HCT116 (cell line): Measurements from ENCODE around the gene CBX7.

Experiments used
- CTCF ChIP-seq, 3 experiments: fragments of 200-600 bp in 1 of 3; sonication (generic) in 1 of 3; IDR thresholded peaks in 2 of 3; conservative IDR thresholded peaks in 1 of 3; 2 replicates each; pipeline ENCODE4 v1.5.1; 2012 to 2017; ENCODE audit warnings: low read depth in 2 of 3, low read length in 2 of 3, antibody characterized with exemption in 1 of 3, borderline replicate concordance in 1 of 3, control low read depth in 1 of 3, mild to moderate bottlenecking in 1 of 3, mixed read lengths in 1 of 3, mixed run types in 1 of 3, moderate library complexity in 1 of 3; ENCODE audit not compliant: insufficient read depth in 1 of 3
- ELF1 ChIP-seq: IDR thresholded peaks from 2 replicates; pipeline ENCODE4 v1.6.1; 2012; ENCODE audit warnings: low read depth, borderline replicate concordance
- EZH2 ChIP-seq: fragments of 200-600 bp; sonication (generic); IDR thresholded peaks from 2 replicates; pipeline ENCODE4 v1.6.1; 2017; ENCODE audit warnings: antibody characterized with exemption, mixed run types
- JUND ChIP-seq: IDR thresholded peaks from 2 replicates; pipeline ENCODE4 v1.6.1; 2012
- POLR2A ChIP-seq: IDR thresholded peaks from 2 replicates; pipeline ENCODE4 v1.7.0; 2011; ENCODE audit warnings: borderline replicate concordance; ENCODE audit not compliant: insufficient read depth, insufficient read length; ENCODE audit errors: extremely low read depth
- POLR2AphosphoS5 ChIP-seq: IDR thresholded peaks from 2 replicates; pipeline ENCODE4 v1.6.1; 2011; ENCODE audit warnings: mild to moderate bottlenecking, low read depth, low read length, moderate library complexity
- RAD21 ChIP-seq: IDR thresholded peaks from 2 replicates; pipeline ENCODE4 v1.6.1; 2012; ENCODE audit warnings: low read depth, mild to moderate bottlenecking
- REST ChIP-seq: IDR thresholded peaks from 2 replicates; pipeline ENCODE4 v1.6.1; 2012; ENCODE audit warnings: low read depth
- SIN3A ChIP-seq: IDR thresholded peaks from 2 replicates; pipeline ENCODE4 v1.6.1; 2012; ENCODE audit warnings: low read depth
- TCF7L2 ChIP-seq: IDR thresholded peaks from 2 replicates; pipeline ENCODE4 v1.7.0; 2011; ENCODE audit warnings: borderline replicate concordance, inconsistent platforms; ENCODE audit not compliant: insufficient read depth, insufficient read length; ENCODE audit errors: extremely low read depth
- YY1 ChIP-seq: IDR thresholded peaks from 2 replicates; pipeline ENCODE4 v1.6.1; 2011; ENCODE audit warnings: low read length, low read depth, moderate library complexity, mild to moderate bottlenecking; ENCODE audit not compliant: insufficient replicate concordance; ENCODE audit errors: extremely low read depth
- ZBTB33 ChIP-seq: IDR thresholded peaks from 2 replicates; pipeline ENCODE4 v1.6.1; 2011; ENCODE audit warnings: mild to moderate bottlenecking, low read length, moderate library complexity; ENCODE audit not compliant: insufficient replicate concordance; ENCODE audit errors: extremely low read depth
- TF ChIP-seq, protein P1 (sequence below): IDR thresholded peaks from 2 replicates; pipeline ENCODE4 v1.6.1; 2012

DNA sequence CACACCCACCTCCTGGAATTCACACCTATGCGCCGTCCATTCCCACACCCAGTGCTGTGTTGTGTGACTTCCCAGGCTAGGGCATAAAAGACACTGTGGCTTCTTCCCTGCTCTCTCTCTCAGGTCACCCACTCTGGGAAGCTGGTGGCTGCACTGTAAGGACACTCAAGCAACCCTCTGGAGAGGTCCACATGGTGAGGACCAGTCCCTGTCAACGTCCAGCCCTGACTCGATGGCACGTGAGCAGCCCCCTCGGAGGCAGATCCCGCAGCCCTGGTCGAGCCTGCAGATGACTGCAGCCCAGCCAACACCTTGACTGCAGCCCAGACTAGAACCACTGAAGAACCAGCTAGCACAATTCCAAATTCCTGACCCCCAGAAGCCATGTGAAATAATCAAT is 16.2 kb downstream of the CBX7 start:
- TF ChIP-seq CTCF (IDR thresholded peaks at IDR 0.05 in 2 of 3, conservative IDR thresholded peaks at IDR 0.05 in 1 of 3; ENCODE audit: borderline replicate concordance in 1 of 3, insufficient read depth in 1 of 3, low read depth in 2 of 3, low read length in 2 of 3): no peak
- TF ChIP-seq RAD21: no peak
- TF ChIP-seq EZH2: no peak
- TF ChIP-seq POLR2A: no peak
- TF ChIP-seq JUND: no peak
- TF ChIP-seq ZBTB33: no peak
- TF ChIP-seq REST: no peak
- TF ChIP-seq YY1: no peak
- TF ChIP-seq POLR2AphosphoS5: no peak
- TF ChIP-seq, protein P1, sequence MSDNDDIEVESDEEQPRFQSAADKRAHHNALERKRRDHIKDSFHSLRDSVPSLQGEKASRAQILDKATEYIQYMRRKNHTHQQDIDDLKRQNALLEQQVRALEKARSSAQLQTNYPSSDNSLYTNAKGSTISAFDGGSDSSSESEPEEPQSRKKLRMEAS: no peak
- no peak for TF ChIP-seq SIN3A
- TF ChIP-seq ELF1: no peak
- no peak for TF ChIP-seq TCF7L2
